Liver (tissue), 9 donors: ENCODE measurements around the gene NFIA. TPM values are rescaled to one million over a fixed set of nuclear protein-coding genes. Genes with fewer than 3 reads are reported as not detected.

Source experiments
- DNase-seq: peaks from one replicate; pipeline ENCODE4 v3.0.0-alpha.2; 2017; ENCODE audit warnings: low spot score
- H3K27ac ChIP-seq, 2 donors: one replicate each; pipeline ENCODE4 v1.7.0; 2013; ENCODE audit warnings: inconsistent platforms in 2 of 2, low read length in 2 of 2, control low read depth in 1 of 2, low read depth in 1 of 2, mild to moderate bottlenecking in 1 of 2
- H3K27me3 ChIP-seq, 4 donors: one replicate each; pipeline versions ENCODE4 v1.6.1 to v1.7.0; 2013; ENCODE audit warnings: low read length in 3 of 4, inconsistent platforms in 1 of 4, mild to moderate bottlenecking in 1 of 4, moderate library complexity in 1 of 4; ENCODE audit not compliant: control insufficient read depth in 4 of 4, insufficient read depth in 4 of 4
- H3K36me3 ChIP-seq, 4 donors: one replicate each; pipeline versions ENCODE4 v1.6.1 to v1.7.0; 2013; ENCODE audit warnings: low read length in 3 of 4, mild to moderate bottlenecking in 3 of 4, low read depth in 1 of 4, moderate library complexity in 1 of 4; ENCODE audit not compliant: control insufficient read depth in 4 of 4, insufficient read depth in 3 of 4
- H3K4me1 ChIP-seq, 4 donors: one replicate each; pipeline versions ENCODE4 v1.6.1 to v1.7.0; 2013; ENCODE audit warnings: low read length in 3 of 4, mild to moderate bottlenecking in 3 of 4, moderate library complexity in 1 of 4; ENCODE audit not compliant: control insufficient read depth in 4 of 4, insufficient read depth in 4 of 4
- H3K4me3 ChIP-seq, 3 donors: one replicate each; pipeline versions ENCODE4 v1.6.1 to v1.7.0; 2013; ENCODE audit warnings: low read length in 3 of 3, control low read depth in 1 of 3, low read depth in 1 of 3, mild to moderate bottlenecking in 1 of 3
- H3K9ac ChIP-seq, 2 donors: one replicate each; pipeline ENCODE4 v1.7.0; 2013; ENCODE audit warnings: low read length in 2 of 2, mild to moderate bottlenecking in 2 of 2, moderate library complexity in 2 of 2, control low read depth in 1 of 2, low read depth in 1 of 2
- H3K9me3 ChIP-seq, 4 donors: one replicate each; pipeline versions ENCODE4 v1.6.1 to v1.7.0; 2013; ENCODE audit warnings: low read length in 3 of 4; ENCODE audit not compliant: control insufficient read depth in 4 of 4
- ATF3 ChIP-seq: IDR thresholded peaks from 2 replicates; pipeline ENCODE4 v1.6.1; 2016; ENCODE audit warnings: antibody characterized with exemption
- CTCF ChIP-seq: fragments of 150-350 bp; IDR thresholded peaks from 2 replicates; pipeline ENCODE4 v1.5.1; 2017; ENCODE audit warnings: improper control_type of control experiment, low read depth, low read length; ENCODE audit not compliant: missing input control
- EGR1 ChIP-seq, 2 donors: IDR thresholded peaks; 2 replicates each; pipeline ENCODE4 v1.6.1; 2016 to 2018; ENCODE audit warnings: antibody characterized with exemption in 2 of 2, low read depth in 2 of 2
- FOXA2 ChIP-seq: IDR thresholded peaks from 2 replicates; pipeline ENCODE4 v1.6.1; 2016; ENCODE audit warnings: antibody characterized with exemption
- HNF4A ChIP-seq, 2 donors: conservative IDR thresholded peaks; 2 replicates each; pipeline ENCODE4 v1.6.1; 2016; ENCODE audit warnings: antibody characterized with exemption in 2 of 2, mild to moderate bottlenecking in 2 of 2
- HNF4G ChIP-seq: IDR thresholded peaks from 2 replicates; pipeline ENCODE4 v1.6.1; 2016; ENCODE audit warnings: antibody characterized with exemption
- JUND ChIP-seq, 2 donors: IDR thresholded peaks; 2 replicates each; pipeline ENCODE4 v1.6.1; 2016; ENCODE audit warnings: antibody characterized with exemption in 2 of 2
- REST ChIP-seq: IDR thresholded peaks from 2 replicates; pipeline ENCODE4 v1.6.1; 2016; ENCODE audit warnings: antibody characterized with exemption, mild to moderate bottlenecking
- RXRA ChIP-seq, 2 donors: IDR thresholded peaks; 2 replicates each; pipeline ENCODE4 v1.6.1; 2017 to 2018; ENCODE audit warnings: antibody characterized with exemption in 2 of 2, mild to moderate bottlenecking in 1 of 2
- SP1 ChIP-seq: IDR thresholded peaks from 2 replicates; pipeline ENCODE4 v1.6.1; 2018; ENCODE audit warnings: antibody characterized with exemption, mild to moderate bottlenecking
- TAF1 ChIP-seq: conservative IDR thresholded peaks from 2 replicates; pipeline ENCODE4 v1.6.1; 2016; ENCODE audit warnings: antibody characterized with exemption, mild to moderate bottlenecking
- WGBS: extraction: QIAGEN DNeasy Blood & Tissue Kit; methylation state at CpG from one replicate; pipeline ENCODE4 v1.1.7; 2013; 5-methylcytosine and 5-hydroxymethylcytosine counted together
- polyA plus RNA-seq, 2 donors: library from polyadenylated mRNA; stranded (reverse) in 1 of 2; unstranded in 1 of 2; fragments of 200-250 nt in 1 of 2; fragments of >200 nt in 1 of 2; fragmentation: Nextera tagmentation in 1 of 2; extraction: Ambion mirVana in 1 of 2; gene quantifications; one replicate each; pipeline versions ENCODE4 v1.2.1 to v1.2.3, GENCODE V29; 2013 to 2015
- total RNA-seq, 2 donors: library from RNA; depleted of rRNA; stranded (reverse); fragments of >200 nt; gene quantifications; one replicate each; pipeline ENCODE4 v1.2.3, GENCODE V29; 2014
- donor health status: healthy.
- donor health status: healthy.
- donor health status: healthy.
- donor health status: healthy.
- donor health status: healthy.

Gene NFIA
- total and polyA plus RNA-seq, 4 donors: 6.8 to 53.7 (median 22.2) TPM

GRCh38 chr1:61156576-61157467 is 74.5 kb downstream of the NFIA start:
- peak overlapping the region; percentile 64 to 65 for H3K27ac ChIP-seq

More at GRCh38 chr1:61156576-61157467, 74.5 kb downstream of the NFIA start:
- Histone ChIP-seq H3K36me3 (no peaks in the 10 kb centered on the region), H3K9ac (peak overlapping the region; percentile 2 to 13), H3K27me3 (no peaks in the 10 kb centered on the region), H3K4me3 (no peak overlapping the region), H3K9me3 (no peaks in the 10 kb centered on the region), H3K4me1 (peaks cover 6 to 38% (median 28%) of the 10 kb centered on the region in 4 donors)
- DNase-seq: no peak
- 38% methylated on average over 4 of the region's 4 CpGs for WGBS
- no peak for TF ChIP-seq JUND (IDR thresholded peaks at IDR 0.05)
- TF ChIP-seq ATF3: no peak
- no peak for TF ChIP-seq RXRA (IDR thresholded peaks at IDR 0.05)
- no peak for TF ChIP-seq TAF1
- no peak for TF ChIP-seq EGR1 (IDR thresholded peaks at IDR 0.05; ENCODE audit: low read depth in 2 of 2)
- no peak for TF ChIP-seq HNF4A (conservative IDR thresholded peaks at IDR 0.05)
- TF ChIP-seq SP1: no peak
- TF ChIP-seq FOXA2: no peak
- TF ChIP-seq HNF4G: no peak
- TF ChIP-seq CTCF: no peak
- no peak for TF ChIP-seq REST
